HG03103 (cell line): ENCODE data around the gene ANKRD13A.
"Not testable (repeated sequence)": the region's sequence is repeated elsewhere in the genome, so short reads cannot be mapped to it uniquely, and the experiment has no call there.

Source experiments
- ATAC-seq: cut with Tn5 transposase; IDR thresholded peaks from one replicate; pipeline ENCODE4 v1.9.1; 2021; ENCODE audit warnings: low read depth; ENCODE audit not compliant: unreplicated experiment

Gene ANKRD13A

DNA sequence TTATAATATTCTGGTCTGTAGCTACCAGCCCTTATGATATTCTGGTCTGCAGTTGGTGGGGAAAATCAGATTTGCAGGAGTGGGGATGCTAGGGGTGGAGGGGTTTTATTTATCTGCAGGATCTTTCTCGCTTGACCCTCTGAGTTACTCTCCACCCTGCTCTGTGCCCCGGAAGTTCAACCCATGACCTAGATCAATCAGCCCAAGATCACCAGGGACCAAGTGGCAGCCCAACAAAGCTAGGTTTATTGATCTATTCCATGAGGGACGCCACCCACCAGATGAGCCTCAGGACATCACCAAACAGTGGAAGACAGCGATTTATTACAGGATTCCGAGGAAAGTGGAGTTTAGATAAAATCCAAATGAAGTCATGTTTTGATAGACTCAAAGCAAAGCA is 74.9 kb downstream of the ANKRD13A start:
- no peak for ATAC-seq

DNA sequence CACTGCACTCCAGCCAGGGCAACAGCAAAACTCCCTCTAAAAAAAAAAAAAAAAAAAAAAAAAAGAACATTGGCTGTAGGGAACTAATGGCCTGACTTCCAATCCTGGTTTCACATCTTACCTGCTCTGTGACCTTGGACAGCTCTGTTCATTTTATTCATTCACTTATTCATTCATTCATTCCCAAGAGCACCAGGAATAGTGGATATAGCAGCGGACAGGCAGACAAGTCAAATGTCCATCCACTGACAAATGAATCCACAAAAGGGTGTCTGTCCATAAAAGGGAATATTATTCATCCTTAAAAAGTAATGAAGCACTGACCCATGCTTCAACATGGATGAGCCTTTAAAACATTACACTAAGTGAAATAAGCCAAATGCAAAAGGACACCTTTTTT is 76.7 kb downstream of the ANKRD13A start:
- ATAC-seq: no peak

DNA sequence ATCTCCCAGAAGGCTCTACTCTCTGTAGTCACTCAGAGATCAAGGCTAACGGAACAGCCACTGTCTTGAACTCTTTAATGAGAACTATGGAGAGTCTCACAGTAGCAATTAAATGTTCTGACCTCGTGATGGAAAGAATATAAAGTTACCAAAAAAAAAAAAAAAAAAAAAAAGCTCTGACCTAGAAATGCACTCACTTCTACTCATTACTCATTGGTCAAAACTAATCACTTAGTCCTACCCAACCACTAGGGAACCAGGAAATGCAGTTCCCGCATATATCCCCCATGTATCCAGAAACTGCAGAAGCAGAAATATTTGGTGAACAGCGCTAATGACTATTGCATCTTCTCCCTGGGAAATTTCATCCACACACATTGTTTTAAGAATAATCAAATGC is 78.6 kb downstream of the ANKRD13A start:
- ATAC-seq: no peak

DNA sequence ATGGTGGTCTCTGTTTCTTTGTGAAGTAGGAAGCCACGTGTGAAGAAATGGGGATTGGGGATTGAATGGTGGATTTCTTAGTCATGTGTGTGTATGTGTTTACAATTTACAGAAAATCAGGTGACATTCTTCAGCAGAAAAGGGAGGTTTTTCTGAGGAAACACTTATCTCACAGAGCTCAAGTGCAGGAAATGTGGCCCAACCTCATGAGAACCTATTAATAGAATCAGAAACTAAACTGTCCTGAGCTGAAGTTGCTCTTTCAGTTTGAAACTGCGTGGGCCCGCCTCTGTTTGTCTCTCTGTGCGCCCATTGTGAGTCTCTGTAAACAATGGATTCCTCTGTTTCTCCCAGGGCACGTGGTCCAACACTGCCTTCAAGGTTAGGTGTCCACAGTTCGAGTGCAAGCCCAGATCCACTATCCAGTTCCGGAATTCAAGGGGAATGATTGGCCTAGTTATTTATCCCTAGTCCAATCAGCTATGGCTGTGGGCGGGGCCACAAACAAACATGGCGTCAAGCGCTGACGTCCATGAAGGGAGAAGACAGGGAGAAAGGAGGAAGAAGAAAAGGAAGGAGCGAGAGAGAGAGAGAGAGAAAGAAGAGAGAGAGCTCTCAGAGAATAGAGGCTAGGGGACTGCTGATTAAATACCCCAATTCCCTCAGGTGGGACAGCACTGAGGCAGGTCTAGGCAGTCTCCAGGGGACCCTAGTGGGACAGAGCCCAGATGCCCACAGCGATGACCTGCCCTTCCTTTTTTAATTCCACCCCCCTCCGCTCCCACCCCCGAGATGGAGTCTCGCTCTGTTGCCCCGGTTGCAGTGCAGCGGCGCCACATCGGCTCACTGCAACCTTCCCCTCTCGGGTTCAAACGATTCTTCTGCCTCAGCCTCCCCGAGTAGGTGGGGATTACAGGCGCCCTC is 80.5 kb downstream of the ANKRD13A start:
- peak; percentile 90 for ATAC-seq

DNA sequence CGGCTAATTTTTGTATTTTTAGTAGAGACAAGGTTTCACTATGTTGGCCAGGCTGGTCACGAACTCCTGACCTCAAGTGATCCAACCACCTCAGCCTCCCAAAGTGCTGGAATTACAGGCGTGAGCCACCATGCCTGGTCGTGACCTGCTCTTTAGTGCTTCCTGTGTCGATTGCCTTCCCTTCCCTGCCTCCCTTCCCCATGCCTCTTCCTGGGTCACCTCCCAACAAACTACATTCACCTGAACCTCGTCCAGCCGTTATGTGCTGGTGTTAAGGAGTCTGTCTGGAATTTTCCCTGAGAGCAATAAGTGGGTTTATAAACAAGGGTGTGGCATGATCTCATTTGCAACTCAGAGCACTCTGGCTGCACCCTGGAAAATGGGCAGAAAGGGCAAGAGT is 81.2 kb downstream of the ANKRD13A start:
- no peak for ATAC-seq

DNA sequence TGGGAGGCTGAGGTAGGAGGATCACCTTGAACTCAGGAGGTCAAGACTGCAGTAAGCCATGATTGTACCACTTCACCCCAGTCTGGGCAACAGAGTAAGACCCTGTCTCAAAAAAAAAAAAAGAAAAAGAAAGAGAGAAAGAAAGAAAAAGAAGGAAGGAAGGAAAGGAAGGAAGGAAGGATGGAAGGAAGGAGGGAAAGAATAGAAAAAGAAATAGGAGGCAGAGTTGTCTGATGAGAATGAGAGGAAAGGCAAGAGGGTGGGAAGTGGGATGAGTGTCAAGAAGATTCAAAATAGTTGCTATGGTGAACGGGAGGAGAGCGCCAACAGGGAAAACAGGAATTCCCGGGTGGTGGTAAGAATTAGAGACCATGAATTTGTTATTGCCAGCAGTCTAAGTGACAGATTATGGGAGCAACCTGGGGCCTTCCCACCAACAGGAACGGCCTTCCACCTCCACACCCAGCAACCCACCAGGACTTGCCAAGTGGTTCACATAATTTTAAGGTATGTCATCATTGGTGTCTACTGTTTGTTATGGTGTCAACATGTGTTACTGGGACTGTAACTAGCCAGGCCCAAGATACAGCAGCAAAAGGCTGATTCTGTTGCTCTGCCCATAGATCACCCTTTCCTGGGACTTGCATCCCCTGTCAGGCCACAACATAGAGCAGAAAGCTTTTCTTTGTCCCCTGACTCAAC is 85.2 kb downstream of the ANKRD13A start:
- ATAC-seq: no peak

DNA sequence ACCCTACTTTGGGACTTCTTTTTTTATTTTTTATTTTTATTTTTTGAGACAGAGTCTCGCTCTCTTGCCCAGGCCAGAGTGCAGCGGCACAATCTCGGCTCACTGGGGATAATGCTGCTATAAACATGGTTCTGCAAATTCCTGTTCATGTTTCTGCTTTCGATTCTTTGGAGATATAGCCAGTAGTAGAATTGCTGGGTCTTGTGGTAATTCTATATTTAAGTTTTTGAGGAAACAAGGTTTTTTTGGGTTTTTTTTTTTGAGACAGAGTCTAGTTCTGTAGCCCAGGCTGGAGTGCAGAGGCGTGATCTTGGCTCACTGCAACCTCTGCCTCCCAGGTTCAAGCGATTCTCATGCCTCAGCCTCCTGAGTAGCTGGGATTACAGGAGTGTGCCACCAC is 89.0 kb downstream of the ANKRD13A start:
- ATAC-seq: not testable (repeated sequence)

DNA sequence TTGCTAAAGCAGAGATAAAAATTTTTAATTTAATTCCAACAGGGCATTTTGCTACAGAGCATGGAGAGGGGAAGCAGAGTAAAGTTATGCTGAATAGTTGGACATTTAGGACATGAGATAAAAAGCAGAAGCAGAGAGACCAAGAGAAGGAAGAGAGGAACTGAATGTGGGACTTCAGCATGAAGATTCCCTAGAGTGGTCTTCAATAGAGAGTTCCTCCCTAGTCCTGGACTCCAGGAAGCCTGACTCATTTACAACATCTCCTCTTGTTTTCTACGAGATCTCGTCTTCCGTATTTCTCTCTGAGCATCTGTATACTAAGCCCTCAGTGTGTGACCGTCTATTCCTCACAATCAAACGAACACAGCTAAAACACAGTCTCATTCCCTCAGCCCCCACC is 89.7 kb downstream of the ANKRD13A start:
- ATAC-seq: no peak
